ENCODE measurements around the gene LIPC.

GRCh38 chr15:58463815-58464650, 32.2 kb downstream of the LIPC start:
- TF ChIP-seq CTCF (IDR thresholded peaks at IDR 0.05) (no peak), POLR2AphosphoS5 (IDR thresholded peaks at IDR 0.05) (no peak)

Measured in sigmoid colon (tissue), 4 donors.